C4-2B (cell line): ENCODE measurements around the gene JMJD8.

Source experiments
- ZFX ChIP-seq: fragments of 450-650 bp; IDR thresholded peaks from 2 replicates; pipeline ENCODE4 v1.6.1; 2017
- TF ChIP-seq, protein P1 (sequence below): fragments of 450-650 bp; conservative IDR thresholded peaks from 2 replicates; pipeline ENCODE4 v1.5.1; 2017; ENCODE audit warnings: mild to moderate bottlenecking

DNA sequence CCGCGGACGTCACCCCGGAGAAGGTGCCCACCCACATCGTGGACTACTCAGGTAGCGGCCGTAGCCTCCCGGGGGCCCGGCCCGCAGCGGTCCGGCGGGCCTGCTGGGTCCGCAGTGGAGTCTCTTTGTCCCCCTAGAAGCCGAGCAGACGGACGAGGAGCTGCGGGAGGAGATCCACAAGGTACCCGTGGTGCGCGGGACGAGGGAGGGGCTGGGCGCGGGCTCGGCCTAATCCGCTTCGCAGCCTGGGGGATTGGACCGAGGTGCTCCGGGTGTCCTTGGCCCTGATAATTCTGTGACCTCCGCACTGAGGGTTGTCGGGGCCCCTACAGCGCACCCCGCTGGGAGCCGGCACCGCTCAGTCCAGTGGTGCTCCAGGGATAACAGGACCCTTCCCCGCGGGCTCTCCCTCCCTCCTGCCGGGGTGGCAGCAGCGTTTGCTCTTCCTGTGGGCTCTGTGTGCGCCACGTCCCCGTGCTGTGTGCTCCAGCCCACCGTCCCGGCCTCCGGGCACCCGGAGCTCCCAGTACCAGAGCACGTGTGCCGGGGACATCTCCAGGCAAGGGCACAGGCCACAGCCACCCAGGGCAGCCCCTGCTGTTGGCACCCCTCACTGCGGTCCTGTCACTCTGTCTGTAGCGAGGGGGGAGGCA, 15.5 kb downstream of the JMJD8 start:
- TF ChIP-seq, protein P1, sequence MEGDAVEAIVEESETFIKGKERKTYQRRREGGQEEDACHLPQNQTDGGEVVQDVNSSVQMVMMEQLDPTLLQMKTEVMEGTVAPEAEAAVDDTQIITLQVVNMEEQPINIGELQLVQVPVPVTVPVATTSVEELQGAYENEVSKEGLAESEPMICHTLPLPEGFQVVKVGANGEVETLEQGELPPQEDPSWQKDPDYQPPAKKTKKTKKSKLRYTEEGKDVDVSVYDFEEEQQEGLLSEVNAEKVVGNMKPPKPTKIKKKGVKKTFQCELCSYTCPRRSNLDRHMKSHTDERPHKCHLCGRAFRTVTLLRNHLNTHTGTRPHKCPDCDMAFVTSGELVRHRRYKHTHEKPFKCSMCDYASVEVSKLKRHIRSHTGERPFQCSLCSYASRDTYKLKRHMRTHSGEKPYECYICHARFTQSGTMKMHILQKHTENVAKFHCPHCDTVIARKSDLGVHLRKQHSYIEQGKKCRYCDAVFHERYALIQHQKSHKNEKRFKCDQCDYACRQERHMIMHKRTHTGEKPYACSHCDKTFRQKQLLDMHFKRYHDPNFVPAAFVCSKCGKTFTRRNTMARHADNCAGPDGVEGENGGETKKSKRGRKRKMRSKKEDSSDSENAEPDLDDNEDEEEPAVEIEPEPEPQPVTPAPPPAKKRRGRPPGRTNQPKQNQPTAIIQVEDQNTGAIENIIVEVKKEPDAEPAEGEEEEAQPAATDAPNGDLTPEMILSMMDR: no peak
- TF ChIP-seq ZFX: no peak
